Epithelial cell of esophagus (primary cell): Measurements from ENCODE around the gene CRHBP.
"Not testable (repeated sequence)": the region's sequence is repeated elsewhere in the genome, so short reads cannot be mapped to it uniquely, and the experiment has no call there.

ENCODE experiments used
- DNase-seq: peaks from one replicate; pipeline ENCODE4 v3.0.0; 2010; ENCODE audit warnings: low read depth
- H3K4me3 ChIP-seq: 2 replicates; pipeline ENCODE4 v1.5.1; 2011; ENCODE audit warnings: mild to moderate bottlenecking, low read length, control low read depth
- CTCF ChIP-seq: IDR thresholded peaks from 2 replicates; pipeline ENCODE4 v1.5.1; 2011; ENCODE audit warnings: low read depth, mild to moderate bottlenecking, low read length, control low read depth, inconsistent platforms; ENCODE audit not compliant: insufficient read depth; ENCODE audit errors: missing control alignments

CRHBP gene

DNA sequence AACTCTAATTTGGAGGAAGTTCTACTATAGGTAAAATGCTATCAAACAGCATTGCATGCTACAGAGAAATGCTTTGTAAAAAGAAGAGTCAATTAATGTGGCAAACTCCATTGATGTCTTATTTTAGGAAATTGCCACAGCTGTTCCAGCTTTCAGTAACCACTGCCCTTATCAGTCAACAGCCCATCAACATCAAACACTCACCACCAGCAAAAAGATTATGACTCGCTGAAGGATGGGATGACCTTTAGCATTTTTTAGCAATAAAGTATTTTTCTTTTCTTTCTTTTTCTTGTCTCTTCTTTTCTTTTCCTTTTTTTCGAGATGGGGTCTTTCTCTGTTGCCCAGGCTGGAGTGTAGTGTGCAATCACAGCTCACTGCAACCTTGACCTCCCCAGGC is 26.0 kb downstream of the CRHBP start:
- no peak for TF ChIP-seq CTCF
- no peak overlapping the region for H3K4me3 ChIP-seq
- no peak for DNase-seq

DNA sequence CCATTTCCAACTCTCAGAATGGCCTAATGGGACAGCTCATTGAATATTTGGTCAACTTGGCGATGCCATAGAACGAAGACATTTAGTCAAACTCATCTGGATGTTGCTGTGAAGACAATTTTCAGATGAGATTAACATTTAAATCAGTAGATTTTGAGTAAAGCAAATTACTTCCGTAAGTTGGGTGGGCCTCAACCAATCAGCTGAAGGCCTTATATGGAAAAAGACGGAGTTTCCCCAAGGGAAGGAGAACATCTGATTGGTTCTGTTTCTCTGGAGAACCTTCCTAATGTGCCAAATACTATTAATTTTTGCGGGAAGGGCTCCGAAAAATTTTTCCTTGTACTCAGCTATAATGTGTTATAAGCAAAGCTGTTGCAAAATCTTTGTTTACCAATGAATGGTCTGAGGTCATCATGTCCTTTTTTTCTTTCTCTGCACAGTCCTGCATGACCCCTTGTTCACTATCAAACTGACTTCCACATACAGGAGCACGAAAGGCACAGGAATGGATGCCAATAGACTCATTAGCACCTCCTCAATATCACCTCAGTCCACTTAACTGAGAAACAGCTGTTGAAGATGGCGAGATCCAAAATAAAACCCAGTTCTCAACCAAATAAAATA is 27.8 kb downstream of the CRHBP start:
- DNase-seq: no peak
- no peak for TF ChIP-seq CTCF
- H3K4me3 ChIP-seq: no peak overlapping the region

DNA sequence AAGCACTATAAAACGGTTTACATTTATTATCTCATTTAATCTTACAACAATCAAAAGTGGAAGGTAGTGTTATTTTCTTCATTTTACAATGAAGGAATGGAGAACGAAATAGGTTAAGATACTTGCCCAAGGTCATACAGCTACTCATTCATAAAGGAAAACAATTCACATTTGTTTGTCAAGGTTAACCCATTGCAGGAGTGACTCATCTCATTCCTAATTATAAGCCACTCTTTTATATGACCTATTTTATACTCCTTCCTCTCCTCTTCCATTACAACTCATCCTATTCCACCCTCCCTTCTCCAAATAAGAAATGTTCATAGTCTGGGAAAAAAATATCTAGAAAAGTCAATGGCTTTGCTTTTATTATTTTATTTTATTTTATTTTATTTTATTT is 29.6 kb downstream of the CRHBP start:
- TF ChIP-seq CTCF: no peak
- no peak overlapping the region for H3K4me3 ChIP-seq
- DNase-seq: no peak

DNA sequence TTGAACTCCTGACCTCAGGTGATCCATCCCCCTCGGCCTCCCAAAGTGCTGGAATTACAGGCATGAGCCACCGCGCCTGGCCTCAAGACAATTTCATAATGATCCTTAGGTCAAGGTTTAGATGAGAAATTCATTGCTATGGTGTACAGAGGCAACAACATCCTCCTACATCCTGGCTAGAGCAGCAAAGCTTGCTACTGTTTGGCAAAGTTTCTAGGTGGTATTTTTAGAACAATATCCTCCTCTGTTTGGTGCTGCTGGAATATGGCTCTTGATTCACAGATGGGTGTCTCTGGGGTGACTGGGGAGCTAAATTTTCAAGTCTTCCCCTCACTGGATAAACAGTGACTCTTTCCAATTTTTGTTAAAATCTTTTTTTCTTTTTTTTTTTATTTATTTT is 30.6 kb downstream of the CRHBP start:
- no peak for TF ChIP-seq CTCF
- DNase-seq: no peak
- no peak overlapping the region for H3K4me3 ChIP-seq

DNA sequence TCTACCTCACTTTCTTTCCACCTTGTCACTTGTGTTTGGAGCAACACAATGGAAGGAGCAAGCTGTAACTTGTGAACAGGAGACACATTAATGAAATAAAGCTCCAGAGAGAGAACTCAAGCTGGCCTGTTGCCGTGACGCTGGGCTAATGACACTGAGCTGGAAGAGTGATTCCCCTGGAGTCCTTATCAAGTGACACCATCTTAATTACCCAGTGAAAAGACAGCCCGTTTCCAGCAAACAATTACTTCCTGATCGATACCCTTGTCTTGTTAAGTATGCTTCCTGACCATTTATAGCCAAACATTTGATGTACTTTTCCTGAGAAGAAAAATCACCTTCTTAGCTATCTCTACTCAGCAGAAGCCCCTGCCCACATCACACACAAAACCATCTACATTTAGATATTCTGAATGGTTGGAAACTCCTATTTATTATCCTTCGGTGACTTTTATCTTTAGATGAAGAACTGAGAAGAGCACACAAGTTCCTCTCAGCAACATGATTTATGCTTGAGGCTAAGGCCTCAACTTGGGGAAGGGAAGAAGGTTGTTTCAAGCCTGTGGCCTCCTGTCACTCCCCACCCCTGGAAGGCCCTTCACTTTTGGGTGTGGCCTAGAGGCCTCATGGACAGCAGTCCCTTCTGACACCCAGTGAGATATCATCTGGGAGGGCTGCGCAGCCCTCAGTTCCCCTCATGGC is 34.1 kb downstream of the CRHBP start:
- no peak overlapping the region for H3K4me3 ChIP-seq
- no peak for DNase-seq
- TF ChIP-seq CTCF: no peak

GRCh38 chr5:76990899-76991459 is 38.1 kb downstream of the CRHBP start:
- DNase-seq: no peak
- no peak overlapping the region for H3K4me3 ChIP-seq
- no peak for TF ChIP-seq CTCF

GRCh38 chr5:76993436-76993835 is 40.6 kb downstream of the CRHBP start:
- H3K4me3 ChIP-seq, DNase-seq: not testable (repeated sequence)
